NCI-H82 treated with DMSO at 0.1 percent for 48 hours (cell line): Measurements from ENCODE around the gene PRR15L.
"Not testable (repeated sequence)": the region's sequence is repeated elsewhere in the genome, so short reads cannot be mapped to it uniquely, and the experiment has no call there.

Source experiments
- DNase-seq: peaks from one replicate; lab custom pipeline; 2025; ENCODE audit not compliant: unreplicated experiment; lab: John Stamatoyannopoulos, UW

Gene PRR15L

GRCh38 chr17:47989159-47989558 lies 31.5 kb upstream of the PRR15L start:
- DNase-seq, result no peak

- not testable (repeated sequence) for DNase-seq
Measured at GRCh38 chr17:47988445-47988844, 30.8 kb upstream of the PRR15L start.

GRCh38 chr17:47987240-47987835 lies 29.7 kb upstream of the PRR15L start:
- DNase-seq, result peak; percentile 28

DNA sequence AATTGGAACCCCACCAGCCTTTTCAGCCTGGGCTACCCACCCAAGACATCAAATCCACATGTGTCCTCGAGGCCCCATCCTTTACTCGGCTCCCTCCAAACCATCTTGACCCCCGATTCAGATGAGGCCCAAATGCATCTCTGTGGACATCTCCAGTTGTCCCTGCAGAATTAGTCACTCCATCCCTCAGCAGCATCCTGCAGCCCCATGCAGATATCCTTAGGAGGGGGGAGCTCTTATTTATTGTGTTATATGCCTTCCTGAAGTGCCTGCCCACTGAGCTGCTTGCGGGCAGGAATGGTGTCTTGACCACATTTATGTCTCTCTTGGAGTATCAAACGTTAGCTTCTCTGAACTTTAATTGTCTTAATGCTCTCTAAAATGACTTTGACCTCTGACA lies 28.8 kb upstream of the PRR15L start:
- no peak for DNase-seq

DNA sequence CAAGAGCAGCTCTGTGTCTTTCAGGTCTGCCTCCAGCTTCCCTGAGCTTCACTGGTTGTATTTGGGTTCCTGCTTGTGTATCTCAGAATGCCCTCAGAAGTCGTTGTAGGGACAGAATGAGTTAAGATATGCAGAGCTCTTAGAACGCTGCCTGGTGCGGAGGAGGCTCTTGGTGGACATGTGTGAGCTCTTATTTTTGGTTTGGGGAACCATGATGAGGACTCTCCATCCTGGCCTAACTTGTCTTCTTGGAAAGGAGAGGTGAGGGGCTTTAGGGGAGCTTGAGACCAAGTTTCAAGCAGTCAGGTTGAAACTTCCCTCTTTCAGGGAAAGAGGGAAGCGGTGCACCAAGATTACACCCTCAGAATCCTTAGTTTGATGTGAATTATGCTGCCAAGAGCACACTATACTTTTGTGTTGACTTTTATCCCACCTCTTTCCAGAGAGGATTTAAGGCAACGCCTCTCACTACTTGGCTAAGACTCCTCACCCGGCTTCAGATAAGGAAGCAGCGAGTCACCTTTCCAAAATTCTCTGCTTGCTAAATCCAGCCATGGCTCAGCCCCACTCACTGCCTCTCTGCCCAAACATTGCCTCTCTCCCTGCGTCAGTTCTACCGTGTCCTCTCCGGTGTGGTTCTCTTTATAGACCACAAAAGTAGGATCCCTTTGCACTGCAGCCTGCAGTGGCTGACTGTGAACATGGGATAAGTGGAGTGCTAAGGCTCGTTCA lies 26.0 kb upstream of the PRR15L start:
- DNase-seq, result no peak

DNA sequence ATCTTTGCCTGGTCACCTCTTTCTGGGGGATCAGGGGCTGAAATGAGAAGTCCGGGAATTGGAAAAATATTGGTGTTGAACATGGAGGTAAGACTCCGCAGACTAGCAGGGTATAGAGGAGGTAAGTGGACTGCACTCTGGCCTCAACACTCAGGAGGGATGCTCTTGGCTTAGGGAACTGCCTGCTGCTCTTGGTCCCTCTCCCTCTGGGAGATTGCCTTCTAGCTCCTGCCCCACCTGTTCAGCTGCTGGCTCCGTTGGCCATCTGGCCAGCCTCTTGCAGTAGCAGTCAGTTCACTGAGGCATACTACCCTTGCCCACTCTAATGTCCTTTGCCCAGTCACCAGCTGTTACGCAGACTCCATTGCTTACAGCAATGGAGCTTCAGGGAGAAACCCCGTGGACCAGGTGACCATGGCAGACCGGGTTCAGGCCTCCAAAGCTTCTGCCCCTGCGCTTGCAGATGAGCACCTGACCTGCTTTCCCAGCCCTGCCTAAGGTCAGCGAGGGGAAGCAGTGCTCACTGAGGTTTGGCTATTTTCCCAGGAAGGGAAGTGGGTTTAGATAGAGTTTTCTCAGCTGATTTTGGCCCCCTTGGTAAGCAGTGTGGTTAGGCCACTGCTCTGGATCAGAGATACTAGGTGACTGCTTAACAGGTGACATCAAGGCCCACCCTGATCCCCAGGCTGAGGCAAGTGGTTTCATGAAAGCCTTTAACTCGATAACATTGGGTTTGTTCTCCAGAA lies 25.1 kb upstream of the PRR15L start:
- DNase-seq, result peak; percentile 53

DNA sequence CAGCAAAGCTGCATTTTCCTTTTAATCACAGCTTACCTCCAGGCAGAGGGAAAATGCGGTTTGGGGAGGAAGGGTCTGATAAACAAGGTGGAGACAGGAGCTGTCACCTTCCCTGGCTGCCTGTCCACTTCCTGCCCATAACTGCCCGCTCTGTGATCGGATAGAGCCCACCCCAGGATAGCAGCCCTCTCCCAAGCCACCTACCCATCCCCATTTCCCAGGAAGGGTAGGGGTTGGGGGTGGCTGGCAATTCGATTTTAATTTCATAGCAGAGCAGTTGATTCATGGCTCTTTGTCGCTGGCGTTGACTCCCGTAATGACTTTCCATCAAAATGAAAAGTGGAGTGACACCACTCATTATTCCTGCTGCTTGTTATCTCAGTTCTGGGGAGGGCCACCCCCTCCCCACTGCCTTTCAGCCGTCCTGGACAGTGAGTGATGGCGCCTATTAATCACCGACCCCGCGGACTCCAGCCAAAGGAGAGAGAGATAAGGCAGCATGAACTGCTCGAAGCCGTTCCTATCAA lies 24.5 kb upstream of the PRR15L start:
- no peak for DNase-seq

- no peak for DNase-seq
Measured at GRCh38 chr17:47981462-47981861, 23.8 kb upstream of the PRR15L start.

GRCh38 chr17:47980541-47980940 lies 22.9 kb upstream of the PRR15L start:
- DNase-seq, result no peak

- peak; percentile 67 for DNase-seq
Measured at GRCh38 chr17:47978324-47978723, 20.6 kb upstream of the PRR15L start.

GRCh38 chr17:47975823-47976205 lies 18.1 kb upstream of the PRR15L start:
- DNase-seq, result no peak

DNA sequence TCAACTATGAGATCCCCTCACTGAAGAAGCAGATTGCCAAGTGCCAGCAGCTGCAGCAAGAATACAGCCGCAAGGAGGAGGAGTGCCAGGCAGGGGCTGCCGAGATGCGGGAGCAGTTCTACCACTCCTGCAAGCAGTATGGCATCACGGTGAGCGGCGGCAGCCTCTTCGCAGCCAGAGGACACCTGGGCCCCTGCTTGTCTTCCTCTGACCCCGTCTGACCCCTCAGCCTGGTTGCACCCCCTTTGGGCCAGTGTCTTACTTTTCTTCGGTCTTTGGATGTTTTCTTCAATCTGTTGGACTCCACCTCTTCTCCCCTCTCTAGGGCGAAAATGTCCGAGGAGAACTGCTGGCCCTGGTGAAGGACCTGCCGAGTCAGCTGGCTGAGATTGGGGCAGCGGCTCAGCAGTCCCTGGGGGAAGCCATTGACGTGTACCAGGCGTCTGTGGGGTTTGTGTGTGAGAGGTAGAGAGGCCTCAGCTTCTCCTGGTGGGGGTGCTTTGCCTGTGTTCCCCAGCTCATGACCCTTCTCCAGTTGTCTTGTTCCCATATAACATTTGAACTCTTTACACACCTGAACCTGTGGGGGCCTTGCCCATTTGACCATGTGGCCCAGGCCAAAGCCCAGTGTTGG lies 17.6 kb upstream of the PRR15L start:
- no peak for DNase-seq

DNA sequence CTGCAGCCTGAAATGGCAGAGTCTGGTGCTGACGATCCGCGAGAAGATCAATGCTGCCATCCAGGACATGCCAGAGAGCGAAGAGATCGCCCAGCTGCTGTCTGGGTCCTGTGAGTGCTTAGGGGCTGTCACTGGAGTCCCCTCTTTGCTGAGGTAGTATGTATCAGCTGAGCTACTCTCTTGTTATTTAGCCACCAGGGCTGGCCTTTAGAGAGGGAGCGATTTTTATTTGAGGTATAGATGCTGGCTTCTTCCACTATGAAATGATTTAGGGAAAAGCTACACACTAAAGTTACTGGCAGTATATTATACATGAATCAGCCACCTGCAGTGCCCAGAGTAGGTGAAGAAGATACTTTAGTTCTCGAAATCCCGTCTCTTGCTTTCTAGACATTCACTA lies 15.9 kb upstream of the PRR15L start:
- DNase-seq, result no peak

GRCh38 chr17:47970725-47971499 lies 13.2 kb upstream of the PRR15L start, which contains the start of gene CDK5RAP3:
Gene CDK5RAP3 (plus strand): TSS chr17:47971113. CDS start chr17:47971147, 34 bp downstream.
- DNase-seq, result peak; percentile 99

GRCh38 chr17:47969930-47970724 lies 12.4 kb upstream of the PRR15L start:
- DNase-seq, result no peak

DNA sequence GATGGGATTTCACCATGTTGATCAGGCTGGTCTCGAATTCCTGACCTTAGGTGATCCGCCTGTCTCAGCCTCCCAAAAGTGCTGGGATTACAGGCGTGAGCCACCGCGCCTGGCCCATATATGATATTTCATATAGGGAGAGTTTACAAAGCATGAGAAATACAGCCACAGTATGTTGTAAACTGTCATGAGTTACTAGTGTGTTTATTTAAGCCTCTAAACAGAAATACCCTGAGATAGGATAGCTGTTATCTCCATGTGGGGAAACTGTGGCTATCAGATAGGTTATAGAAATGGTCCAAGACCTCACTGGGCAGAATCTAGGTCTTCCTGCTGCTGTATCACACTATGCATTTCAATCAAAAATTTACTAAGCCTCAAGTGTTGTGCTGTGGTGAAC lies 11.2 kb upstream of the PRR15L start:
- DNase-seq, result no peak

GRCh38 chr17:47967607-47968252 lies 10.0 kb upstream of the PRR15L start:
- DNase-seq, result no peak

- no peak for DNase-seq
Measured at GRCh38 chr17:47966079-47966519, 8.4 kb upstream of the PRR15L start.

DNA sequence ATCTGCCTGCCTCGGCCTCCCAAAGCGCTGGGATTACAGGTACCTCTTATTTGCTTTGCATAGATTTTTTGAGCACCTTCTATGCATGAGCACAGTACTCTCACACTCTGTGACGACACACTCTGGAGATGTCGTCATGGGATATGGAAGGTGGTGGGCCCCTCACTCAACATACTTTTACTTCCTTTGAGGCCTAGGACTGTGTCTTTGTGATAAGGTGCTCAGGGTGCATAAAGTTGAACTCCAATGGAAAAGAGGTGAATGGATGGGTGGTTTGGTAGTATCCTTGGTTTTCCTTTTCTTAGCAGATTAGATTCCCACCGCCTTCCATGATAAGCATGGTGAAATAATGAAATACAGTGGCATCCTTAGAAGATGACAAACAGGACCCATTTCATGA lies 7.2 kb upstream of the PRR15L start:
- DNase-seq, result no peak
